ENCODE results near the gene MTTP.

GRCh38 chr4:99630857-99631360 is 56.3 kb downstream of the MTTP start:
- TF ChIP-seq CTCF (IDR thresholded peaks at IDR 0.05 in 2 of 3, conservative IDR thresholded peaks at IDR 0.05 in 1 of 3; ENCODE audit: borderline replicate concordance in 1 of 3, insufficient read depth in 1 of 3, low read depth in 2 of 3, low read length in 2 of 3) (no peak), POLR2A (IDR thresholded peaks at IDR 0.05; ENCODE audit: borderline replicate concordance, extremely low read depth, insufficient read depth, insufficient read length) (no peak), EZH2phosphoT487 (IDR thresholded peaks at IDR 0.05; ENCODE audit: borderline replicate concordance) (no peak), EZH2 (IDR thresholded peaks at IDR 0.05) (no peak), POLR2AphosphoS5 (IDR thresholded peaks at IDR 0.05; ENCODE audit: low read depth, low read length) (no peak), ATF3 (IDR thresholded peaks at IDR 0.05) (no peak), JUND (IDR thresholded peaks at IDR 0.05) (no peak)
- TF ChIP-seq, protein P1, sequence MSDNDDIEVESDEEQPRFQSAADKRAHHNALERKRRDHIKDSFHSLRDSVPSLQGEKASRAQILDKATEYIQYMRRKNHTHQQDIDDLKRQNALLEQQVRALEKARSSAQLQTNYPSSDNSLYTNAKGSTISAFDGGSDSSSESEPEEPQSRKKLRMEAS (IDR thresholded peaks at IDR 0.05): no peak

Data from HCT116 (cell line).